Measurements from ENCODE around the gene OTX2. TPM values are rescaled to one million over a fixed set of nuclear protein-coding genes. Genes with fewer than 3 reads are reported as not detected.

Gene OTX2
- total and polyA plus RNA-seq, 2 experiments from 2014 or later = 16.5 to 23.9 TPM

DNA sequence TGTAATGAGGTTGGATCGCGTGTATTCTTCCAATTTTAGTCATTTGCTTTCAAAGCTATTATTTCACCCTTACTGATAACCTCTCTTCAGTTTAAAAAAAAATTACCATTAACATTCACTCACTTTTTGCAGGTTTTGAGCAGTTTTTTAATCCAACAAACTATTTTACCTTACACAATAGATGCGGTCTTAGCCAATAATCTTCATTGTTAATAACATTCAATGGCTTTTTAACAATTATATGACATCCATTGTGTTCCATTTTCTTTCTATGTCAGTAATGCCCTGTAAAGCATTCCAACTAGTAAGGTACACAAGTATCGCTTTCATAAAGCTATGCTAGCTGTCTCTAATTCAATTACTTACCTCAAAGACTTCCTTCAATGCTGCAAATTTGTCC lies 18.9 kb upstream of the OTX2 start (continued):
- TF ChIP-seq ZNF331 (CRISPR knock-in tag; IDR thresholded peaks at IDR 0.05; ENCODE audit: low read depth) = no peak
- TF ChIP-seq, protein P1, sequence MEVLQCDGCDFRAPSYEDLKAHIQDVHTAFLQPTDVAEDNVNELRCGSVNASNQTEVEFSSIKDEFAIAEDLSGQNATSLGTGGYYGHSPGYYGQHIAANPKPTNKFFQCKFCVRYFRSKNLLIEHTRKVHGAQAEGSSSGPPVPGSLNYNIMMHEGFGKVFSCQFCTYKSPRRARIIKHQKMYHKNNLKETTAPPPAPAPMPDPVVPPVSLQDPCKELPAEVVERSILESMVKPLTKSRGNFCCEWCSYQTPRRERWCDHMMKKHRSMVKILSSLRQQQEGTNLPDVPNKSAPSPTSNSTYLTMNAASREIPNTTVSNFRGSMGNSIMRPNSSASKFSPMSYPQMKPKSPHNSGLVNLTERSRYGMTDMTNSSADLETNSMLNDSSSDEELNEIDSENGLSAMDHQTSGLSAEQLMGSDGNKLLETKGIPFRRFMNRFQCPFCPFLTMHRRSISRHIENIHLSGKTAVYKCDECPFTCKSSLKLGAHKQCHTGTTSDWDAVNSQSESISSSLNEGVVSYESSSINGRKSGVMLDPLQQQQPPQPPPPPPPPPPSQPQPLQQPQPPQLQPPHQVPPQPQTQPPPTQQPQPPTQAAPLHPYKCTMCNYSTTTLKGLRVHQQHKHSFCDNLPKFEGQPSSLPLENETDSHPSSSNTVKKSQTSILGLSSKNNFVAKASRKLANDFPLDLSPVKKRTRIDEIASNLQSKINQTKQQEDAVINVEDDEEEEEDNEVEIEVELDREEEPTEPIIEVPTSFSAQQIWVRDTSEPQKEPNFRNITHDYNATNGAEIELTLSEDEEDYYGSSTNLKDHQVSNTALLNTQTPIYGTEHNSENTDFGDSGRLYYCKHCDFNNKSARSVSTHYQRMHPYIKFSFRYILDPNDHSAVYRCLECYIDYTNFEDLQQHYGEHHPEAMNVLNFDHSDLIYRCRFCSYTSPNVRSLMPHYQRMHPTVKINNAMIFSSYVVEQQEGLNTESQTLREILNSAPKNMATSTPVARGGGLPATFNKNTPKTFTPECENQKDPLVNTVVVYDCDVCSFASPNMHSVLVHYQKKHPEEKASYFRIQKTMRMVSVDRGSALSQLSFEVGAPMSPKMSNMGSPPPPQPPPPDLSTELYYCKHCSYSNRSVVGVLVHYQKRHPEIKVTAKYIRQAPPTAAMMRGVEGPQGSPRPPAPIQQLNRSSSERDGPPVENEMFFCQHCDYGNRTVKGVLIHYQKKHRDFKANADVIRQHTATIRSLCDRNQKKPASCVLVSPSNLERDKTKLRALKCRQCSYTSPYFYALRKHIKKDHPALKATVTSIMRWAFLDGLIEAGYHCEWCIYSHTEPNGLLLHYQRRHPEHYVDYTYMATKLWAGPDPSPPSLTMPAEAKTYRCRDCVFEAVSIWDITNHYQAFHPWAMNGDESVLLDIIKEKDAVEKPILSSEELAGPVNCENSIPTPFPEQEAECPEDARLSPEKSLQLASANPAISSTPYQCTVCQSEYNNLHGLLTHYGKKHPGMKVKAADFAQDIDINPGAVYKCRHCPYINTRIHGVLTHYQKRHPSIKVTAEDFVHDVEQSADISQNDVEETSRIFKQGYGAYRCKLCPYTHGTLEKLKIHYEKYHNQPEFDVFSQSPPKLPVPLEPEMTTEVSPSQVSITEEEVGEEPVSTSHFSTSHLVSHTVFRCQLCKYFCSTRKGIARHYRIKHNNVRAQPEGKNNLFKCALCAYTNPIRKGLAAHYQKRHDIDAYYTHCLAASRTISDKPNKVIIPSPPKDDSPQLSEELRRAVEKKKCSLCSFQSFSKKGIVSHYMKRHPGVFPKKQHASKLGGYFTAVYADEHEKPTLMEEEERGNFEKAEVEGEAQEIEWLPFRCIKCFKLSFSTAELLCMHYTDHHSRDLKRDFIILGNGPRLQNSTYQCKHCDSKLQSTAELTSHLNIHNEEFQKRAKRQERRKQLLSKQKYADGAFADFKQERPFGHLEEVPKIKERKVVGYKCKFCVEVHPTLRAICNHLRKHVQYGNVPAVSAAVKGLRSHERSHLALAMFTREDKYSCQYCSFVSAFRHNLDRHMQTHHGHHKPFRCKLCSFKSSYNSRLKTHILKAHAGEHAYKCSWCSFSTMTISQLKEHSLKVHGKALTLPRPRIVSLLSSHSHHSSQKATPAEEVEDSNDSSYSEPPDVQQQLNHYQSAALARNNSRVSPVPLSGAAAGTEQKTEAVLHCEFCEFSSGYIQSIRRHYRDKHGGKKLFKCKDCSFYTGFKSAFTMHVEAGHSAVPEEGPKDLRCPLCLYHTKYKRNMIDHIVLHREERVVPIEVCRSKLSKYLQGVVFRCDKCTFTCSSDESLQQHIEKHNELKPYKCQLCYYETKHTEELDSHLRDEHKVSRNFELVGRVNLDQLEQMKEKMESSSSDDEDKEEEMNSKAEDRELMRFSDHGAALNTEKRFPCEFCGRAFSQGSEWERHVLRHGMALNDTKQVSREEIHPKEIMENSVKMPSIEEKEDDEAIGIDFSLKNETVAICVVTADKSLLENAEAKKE (CRISPR knock-in tag; IDR thresholded peaks at IDR 0.05) = no peak

DNA sequence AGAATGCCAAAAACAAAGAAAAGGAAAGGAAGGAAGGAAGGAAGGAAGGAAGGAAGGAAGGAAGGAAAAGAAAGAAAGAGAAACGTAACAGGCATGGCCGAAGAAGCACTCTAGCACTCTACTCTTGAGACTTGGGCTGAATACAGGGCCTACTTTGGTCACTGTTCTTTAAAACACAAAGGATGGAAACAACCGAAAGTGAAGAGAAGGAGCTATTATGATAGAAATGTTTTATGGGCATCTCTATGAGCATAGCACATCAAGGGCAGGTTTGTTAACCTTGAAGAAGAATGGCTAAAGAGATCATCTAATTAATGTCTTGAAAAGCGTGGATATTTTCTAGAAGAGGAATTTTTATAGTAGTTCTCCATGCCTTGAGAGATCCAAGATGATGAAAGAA lies 15.9 kb upstream of the OTX2 start:
- Mint-ChIP-seq H3K36me3 (ENCODE audit: low read depth) (no peaks in the 10 kb centered on the region), H3K27ac (no peak overlapping the region), H3K4me1 (no peaks in the 10 kb centered on the region), H3K9me3 (no peaks in the 10 kb centered on the region), H3K4me3 (no peak overlapping the region), H3K27me3 (ENCODE audit: insufficient read depth, low read depth, poor library complexity) (peaks cover 8% of the 10 kb centered on the region)
- Histone ChIP-seq H2AFZ (no peak overlapping the region), H4K20me1 (replicated peaks; ENCODE audit: insufficient read depth) (no peaks in the 10 kb centered on the region), H3K27me3 (ENCODE audit: insufficient read depth) (peaks cover 14% of the 10 kb centered on the region; the same call in 1 of the 2 replicates), H3K4me1 (ENCODE audit: insufficient read depth) (0 out of 2 replicates have a peak, but pooled peaks cover under 1% of the 10 kb centered on the region), H3F3A (replicated peaks; ENCODE audit: low read depth) (no peaks in the 10 kb centered on the region), H3K4me2 (no peak overlapping the region), H3K79me2 (replicated peaks; ENCODE audit: insufficient read depth) (no peaks in the 10 kb centered on the region), H3K4me3 (no peak overlapping the region), H3K9me2 (ENCODE audit: insufficient read depth) (no peaks in the 10 kb centered on the region; the same call in 1 of the 2 replicates), H3K36me3 (ENCODE audit: insufficient read depth) (no peaks in the 10 kb centered on the region), H3K27ac (ENCODE audit: low read depth) (no peak overlapping the region)
- ATAC-seq = no peak
- no peak for DNase-seq (ENCODE audit: low spot score)
- TF ChIP-seq EZH2 (IDR thresholded peaks at IDR 0.05; ENCODE audit: low read depth, unreplicated experiment) (no peak), CREB1 (CRISPR knock-in tag; IDR thresholded peaks at IDR 0.05; ENCODE audit: low read depth) (no peak), EZH2phosphoT487 (IDR thresholded peaks at IDR 0.05; ENCODE audit: unreplicated experiment) (no peak), ZNF331 (CRISPR knock-in tag; IDR thresholded peaks at IDR 0.05; ENCODE audit: low read depth) (no peak), JUNB (IDR thresholded peaks at IDR 0.05; ENCODE audit: unreplicated experiment) (no peak)
- TF ChIP-seq, protein P1 (CRISPR knock-in tag; IDR thresholded peaks at IDR 0.05) = no peak
- TF ChIP-seq, protein P2, sequence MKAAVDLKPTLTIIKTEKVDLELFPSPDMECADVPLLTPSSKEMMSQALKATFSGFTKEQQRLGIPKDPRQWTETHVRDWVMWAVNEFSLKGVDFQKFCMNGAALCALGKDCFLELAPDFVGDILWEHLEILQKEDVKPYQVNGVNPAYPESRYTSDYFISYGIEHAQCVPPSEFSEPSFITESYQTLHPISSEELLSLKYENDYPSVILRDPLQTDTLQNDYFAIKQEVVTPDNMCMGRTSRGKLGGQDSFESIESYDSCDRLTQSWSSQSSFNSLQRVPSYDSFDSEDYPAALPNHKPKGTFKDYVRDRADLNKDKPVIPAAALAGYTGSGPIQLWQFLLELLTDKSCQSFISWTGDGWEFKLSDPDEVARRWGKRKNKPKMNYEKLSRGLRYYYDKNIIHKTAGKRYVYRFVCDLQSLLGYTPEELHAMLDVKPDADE (IDR thresholded peaks at IDR 0.05) = no peak
